ENCODE measurements around the gene HIBADH.
"Not testable (repeated sequence)": the region's sequence is repeated elsewhere in the genome, so short reads cannot be mapped to it uniquely, and the experiment has no call there.

Gene HIBADH

GRCh38 chr7:27678617-27679260, 16.1 kb upstream of the HIBADH start:
- no peak for DNase-seq

- DNase-seq = peak; percentile 35
Observed at GRCh38 chr7:27677912-27678612, 15.4 kb upstream of the HIBADH start.

- not testable (repeated sequence) for DNase-seq
Observed at GRCh38 chr7:27674126-27674525, 11.4 kb upstream of the HIBADH start.

GRCh38 chr7:27671675-27672074, 9.0 kb upstream of the HIBADH start:
- no peak for DNase-seq

- no peak for DNase-seq
Observed at GRCh38 chr7:27670676-27671075, 8.0 kb upstream of the HIBADH start.

- DNase-seq = no peak
Observed at GRCh38 chr7:27670177-27670576, 7.5 kb upstream of the HIBADH start.

- DNase-seq = no peak
Observed at GRCh38 chr7:27665531-27665930, 2.8 kb upstream of the HIBADH start.

- DNase-seq = no peak
Observed at GRCh38 chr7:27663989-27664331, 1.3 kb upstream of the HIBADH start.

- no peak for DNase-seq
Observed at GRCh38 chr7:27661811-27662489, 733 bp downstream of the HIBADH start.

- DNase-seq = no peak
Observed at GRCh38 chr7:27656724-27657123, 6.0 kb downstream of the HIBADH start.

GRCh38 chr7:27655184-27655583, 7.5 kb downstream of the HIBADH start:
- DNase-seq = no peak

- DNase-seq = no peak
Observed at GRCh38 chr7:27652518-27652917, 10.2 kb downstream of the HIBADH start.

GRCh38 chr7:27651702-27652101, 11.0 kb downstream of the HIBADH start:
- no peak for DNase-seq

GRCh38 chr7:27650283-27650682, 12.4 kb downstream of the HIBADH start:
- no peak for DNase-seq

- DNase-seq = no peak
Observed at GRCh38 chr7:27647489-27647888, 15.2 kb downstream of the HIBADH start.

GRCh38 chr7:27647046-27647445, 15.6 kb downstream of the HIBADH start:
- DNase-seq = no peak

- no peak for DNase-seq
Observed at GRCh38 chr7:27642271-27642670, 20.4 kb downstream of the HIBADH start.

GRCh38 chr7:27641581-27642230, 21.0 kb downstream of the HIBADH start:
- DNase-seq = no peak

- DNase-seq = peak; percentile 59
Observed at GRCh38 chr7:27640884-27641574, 21.7 kb downstream of the HIBADH start.

GRCh38 chr7:27639851-27640250, 22.8 kb downstream of the HIBADH start:
- DNase-seq = no peak

- not testable (repeated sequence) for DNase-seq
Observed at GRCh38 chr7:27639048-27639447, 23.6 kb downstream of the HIBADH start.

- no peak for DNase-seq
Observed at GRCh38 chr7:27636326-27637006, 26.2 kb downstream of the HIBADH start.

All from eye (tissue), 1 donor.